ENCODE measurements around the gene FUNDC1. TPM values are rescaled to one million over a fixed set of nuclear protein-coding genes. Genes with fewer than 3 reads are reported as not detected.
"Not testable (repeated sequence)": the region's sequence is repeated elsewhere in the genome, so short reads cannot be mapped to it uniquely, and the experiment has no call there.

The FUNDC1 gene
- total RNA-seq, 4 donors from 2014 or later = 5.5 to 15.7 (median 8.6) TPM

DNA sequence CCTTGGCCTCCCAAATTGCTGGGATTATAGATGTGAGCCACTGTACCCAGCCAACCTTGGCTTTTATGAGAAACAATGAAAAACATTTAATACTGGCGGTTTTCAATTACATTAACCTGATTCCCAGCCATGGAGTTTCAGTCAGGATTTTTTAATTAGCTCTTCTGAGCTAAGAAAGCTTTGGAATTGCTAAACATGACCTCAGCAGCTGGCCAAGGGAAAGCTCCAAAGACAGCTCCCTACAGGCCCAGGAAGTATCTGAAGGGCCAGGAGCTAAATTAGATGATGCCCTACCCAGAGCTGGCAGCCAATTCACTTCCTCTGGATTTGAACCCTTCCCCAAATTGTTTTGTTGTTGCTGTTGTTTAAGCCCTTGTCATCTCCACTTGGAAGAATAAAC is 26.5 kb upstream of the FUNDC1 start:
- H3K4me3 ChIP-seq = no peak overlapping the region
- DNase-seq (ENCODE audit: low spot score in 2 of 2) = no peak
- peaks cover 0 to 18% (median 4%) of the 10 kb centered on the region in 4 donors for H3K9me3 ChIP-seq
- 81 to 90% methylated on average over 1 of the region's 1 CpG for WGBS, 2 donors
- H3K36me3 ChIP-seq = no peaks in the 10 kb centered on the region
- TF ChIP-seq, protein P1, sequence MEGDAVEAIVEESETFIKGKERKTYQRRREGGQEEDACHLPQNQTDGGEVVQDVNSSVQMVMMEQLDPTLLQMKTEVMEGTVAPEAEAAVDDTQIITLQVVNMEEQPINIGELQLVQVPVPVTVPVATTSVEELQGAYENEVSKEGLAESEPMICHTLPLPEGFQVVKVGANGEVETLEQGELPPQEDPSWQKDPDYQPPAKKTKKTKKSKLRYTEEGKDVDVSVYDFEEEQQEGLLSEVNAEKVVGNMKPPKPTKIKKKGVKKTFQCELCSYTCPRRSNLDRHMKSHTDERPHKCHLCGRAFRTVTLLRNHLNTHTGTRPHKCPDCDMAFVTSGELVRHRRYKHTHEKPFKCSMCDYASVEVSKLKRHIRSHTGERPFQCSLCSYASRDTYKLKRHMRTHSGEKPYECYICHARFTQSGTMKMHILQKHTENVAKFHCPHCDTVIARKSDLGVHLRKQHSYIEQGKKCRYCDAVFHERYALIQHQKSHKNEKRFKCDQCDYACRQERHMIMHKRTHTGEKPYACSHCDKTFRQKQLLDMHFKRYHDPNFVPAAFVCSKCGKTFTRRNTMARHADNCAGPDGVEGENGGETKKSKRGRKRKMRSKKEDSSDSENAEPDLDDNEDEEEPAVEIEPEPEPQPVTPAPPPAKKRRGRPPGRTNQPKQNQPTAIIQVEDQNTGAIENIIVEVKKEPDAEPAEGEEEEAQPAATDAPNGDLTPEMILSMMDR (IDR thresholded peaks at IDR 0.05) = no peak
- TF ChIP-seq POLR2A (IDR thresholded peaks at IDR 0.05) (no peak), EP300 (IDR thresholded peaks at IDR 0.05) (no peak)
- no peak overlapping the region for H3K27ac ChIP-seq
- H3K27me3 ChIP-seq = no peaks in the 10 kb centered on the region
- no peaks in the 10 kb centered on the region for H3K4me1 ChIP-seq

DNA sequence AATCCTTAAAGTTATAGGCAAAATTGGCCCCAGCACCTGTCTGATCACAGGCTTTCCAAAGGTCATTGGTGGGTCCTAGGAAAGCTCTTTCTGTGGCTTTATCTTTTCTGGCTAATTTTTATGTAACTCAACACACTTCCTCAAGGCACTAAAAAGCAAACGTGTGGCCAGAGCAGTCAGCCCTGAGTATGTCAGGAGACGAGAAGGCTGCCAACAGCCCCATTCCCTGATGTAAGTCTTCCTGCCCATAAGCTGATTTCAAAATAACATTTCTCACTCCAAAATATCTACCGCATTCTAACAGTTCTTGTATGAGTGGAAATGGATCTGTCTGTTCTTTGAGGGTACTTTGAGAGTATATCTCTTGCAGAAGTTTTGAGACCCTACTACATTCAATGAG is 25.5 kb upstream of the FUNDC1 start:
- no peak for DNase-seq (ENCODE audit: low spot score in 2 of 2)
- H3K27ac ChIP-seq = no peak overlapping the region
- peaks cover 0 to 16% (median 4%) of the 10 kb centered on the region in 4 donors for H3K9me3 ChIP-seq
- H3K4me1 ChIP-seq = no peaks in the 10 kb centered on the region
- H3K36me3 ChIP-seq = no peaks in the 10 kb centered on the region
- TF ChIP-seq POLR2A (IDR thresholded peaks at IDR 0.05) = no peak
- no peak for TF ChIP-seq EP300 (IDR thresholded peaks at IDR 0.05)
- TF ChIP-seq, protein P1 (IDR thresholded peaks at IDR 0.05) = no peak
- H3K4me3 ChIP-seq = no peak overlapping the region
- no peaks in the 10 kb centered on the region for H3K27me3 ChIP-seq
- WGBS, 2 donors = 56 to 62% methylated on average over 3 of the region's 3 CpGs

DNA sequence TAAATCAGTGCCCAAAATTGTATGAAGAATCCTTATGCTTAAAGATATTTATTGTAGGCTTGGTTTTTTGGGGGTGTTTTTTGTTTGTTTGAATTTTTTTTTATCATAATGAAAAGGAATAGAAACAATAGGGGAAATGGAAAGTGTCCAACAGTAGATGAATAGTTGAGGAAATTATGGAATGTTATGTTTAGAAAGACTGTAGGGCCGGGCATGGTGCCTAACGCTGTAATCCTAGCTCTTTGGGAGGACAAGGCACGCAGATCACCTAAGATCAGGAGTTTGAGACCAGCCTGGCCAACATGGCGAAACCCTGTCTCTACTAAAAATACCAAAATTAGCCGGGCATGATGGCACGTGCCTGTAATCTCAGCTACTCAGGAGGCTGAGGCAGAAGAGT is 19.2 kb upstream of the FUNDC1 start:
- not testable (repeated sequence) for H3K36me3 ChIP-seq; H3K4me3 ChIP-seq; H3K4me1 ChIP-seq; H3K9me3 ChIP-seq; H3K27me3 ChIP-seq; DNase-seq (ENCODE audit: low spot score in 2 of 2); H3K27ac ChIP-seq
- 63 to 71% methylated on average over 6 of the region's 6 CpGs for WGBS, 2 donors

DNA sequence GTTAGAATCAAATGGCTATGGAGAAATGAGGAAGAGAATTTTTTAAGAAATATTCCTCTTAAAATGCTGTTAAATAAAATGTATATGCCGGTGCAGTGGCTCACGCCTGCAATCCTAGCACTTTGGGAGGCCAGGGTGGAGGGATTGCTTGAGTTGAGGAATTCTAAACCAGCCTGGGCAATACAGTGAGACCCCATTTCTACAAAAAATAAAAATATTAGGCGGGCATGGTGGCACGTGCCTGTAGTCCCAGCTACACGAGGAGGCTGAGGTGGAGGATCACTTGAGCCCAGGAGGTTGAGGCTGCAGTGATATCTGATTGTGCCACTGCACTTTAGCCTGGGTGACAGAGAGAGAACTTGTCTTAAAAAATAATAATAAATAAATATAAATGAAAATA is 7.9 kb upstream of the FUNDC1 start:
- no peaks in the 10 kb centered on the region for H3K4me1 ChIP-seq
- H3K4me3 ChIP-seq = no peak overlapping the region
- WGBS, 2 donors = 89 to 93% methylated on average over 5 of the region's 5 CpGs
- TF ChIP-seq POLR2A (IDR thresholded peaks at IDR 0.05) = no peak
- TF ChIP-seq, protein P1 (IDR thresholded peaks at IDR 0.05) = no peak
- no peak for TF ChIP-seq EP300 (IDR thresholded peaks at IDR 0.05)
- DNase-seq (ENCODE audit: low spot score in 2 of 2) = no peak
- H3K36me3 ChIP-seq = no peaks in the 10 kb centered on the region
- H3K27me3 ChIP-seq = no peaks in the 10 kb centered on the region
- no peaks in the 10 kb centered on the region for H3K9me3 ChIP-seq
- H3K27ac ChIP-seq = no peak overlapping the region

DNA sequence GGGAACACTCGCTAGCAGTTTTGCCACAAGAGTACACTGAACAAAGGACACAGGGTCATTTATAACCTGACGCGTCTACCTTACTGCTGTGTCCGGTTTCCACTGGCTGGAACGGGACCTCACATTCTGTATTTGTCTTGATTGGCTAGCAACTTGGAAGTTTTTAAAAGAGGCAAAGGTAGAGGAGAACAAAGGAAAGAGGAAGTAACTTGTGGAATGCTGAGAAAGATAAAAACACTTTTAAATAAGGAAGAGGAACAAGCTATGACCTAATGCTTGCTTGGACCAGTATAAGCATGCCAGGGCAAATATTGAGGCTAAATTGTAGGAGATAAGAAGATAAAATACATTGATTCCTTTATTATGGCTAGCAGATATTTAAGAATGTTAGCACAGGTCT is 2.8 kb upstream of the FUNDC1 start:
- 60 to 69% methylated on average over 5 of the region's 5 CpGs for WGBS, 2 donors
- not testable (repeated sequence) for H3K36me3 ChIP-seq; H3K9me3 ChIP-seq; H3K27ac ChIP-seq; DNase-seq (ENCODE audit: low spot score in 2 of 2); H3K4me3 ChIP-seq; H3K27me3 ChIP-seq
- H3K4me1 ChIP-seq = peaks cover 0 to 16% (median 2%) of the 10 kb centered on the region in 4 donors

DNA sequence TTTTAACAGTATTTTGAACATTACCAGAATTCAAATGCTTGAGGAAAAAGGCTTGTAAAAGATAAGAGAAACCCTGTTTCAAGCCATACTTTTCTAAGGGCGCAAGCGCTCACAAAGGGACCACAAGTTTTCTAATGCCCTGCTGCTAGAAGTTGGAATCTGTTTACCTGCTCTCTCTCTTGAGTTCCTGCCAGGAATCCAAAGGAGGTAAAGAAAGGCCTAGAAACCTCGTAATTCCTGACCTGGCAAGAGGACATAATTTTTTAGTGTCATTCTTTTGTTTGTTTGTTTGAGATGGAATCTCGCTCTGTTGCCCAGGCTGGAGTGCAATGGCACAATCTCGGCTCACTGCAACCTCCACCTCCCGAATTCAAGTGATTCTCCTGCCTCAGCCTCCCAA is 1.4 kb upstream of the FUNDC1 start:
- no peak overlapping the region for H3K27ac ChIP-seq
- no peak overlapping the region for H3K4me3 ChIP-seq
- peaks cover 0 to 16% (median 2%) of the 10 kb centered on the region in 4 donors for H3K4me1 ChIP-seq
- H3K9me3 ChIP-seq = no peaks in the 10 kb centered on the region
- no peaks in the 10 kb centered on the region for H3K27me3 ChIP-seq
- TF ChIP-seq, protein P1 (IDR thresholded peaks at IDR 0.05) = no peak
- no peak for TF ChIP-seq EP300 (IDR thresholded peaks at IDR 0.05)
- TF ChIP-seq POLR2A (IDR thresholded peaks at IDR 0.05) = no peak
- no peak for DNase-seq (ENCODE audit: low spot score in 2 of 2)
- WGBS, 2 donors = 89 to 97% methylated on average over 4 to 6 of the region's 6 CpGs
- peaks cover 0 to 3% (median 0%) of the 10 kb centered on the region in 3 donors for H3K36me3 ChIP-seq
